Epithelial cell of esophagus (primary cell): Measurements from ENCODE around the gene SCG5.

Experiments used
- DNase-seq: peaks from one replicate; pipeline ENCODE4 v3.0.0; 2010; ENCODE audit warnings: low read depth
- H3K4me3 ChIP-seq: 2 replicates; pipeline ENCODE4 v1.5.1; 2011; ENCODE audit warnings: mild to moderate bottlenecking, low read length, control low read depth
- CTCF ChIP-seq: IDR thresholded peaks from 2 replicates; pipeline ENCODE4 v1.5.1; 2011; ENCODE audit warnings: low read depth, mild to moderate bottlenecking, low read length, control low read depth, inconsistent platforms; ENCODE audit not compliant: insufficient read depth; ENCODE audit errors: missing control alignments

The SCG5 gene

GRCh38 chr15:32682569-32682968 is 41.1 kb downstream of the SCG5 start:
- peak; percentile 93 for DNase-seq
- no peak overlapping the region for H3K4me3 ChIP-seq
- no peak for TF ChIP-seq CTCF

- TF ChIP-seq CTCF, result no peak
- no peak overlapping the region for H3K4me3 ChIP-seq
- no peak for DNase-seq
These were observed 41.6 kb downstream of the SCG5 start for GRCh38 chr15:32682977-32683630.

- TF ChIP-seq CTCF, result no peak
- DNase-seq, result peak; percentile 92
- H3K4me3 ChIP-seq, result no peak overlapping the region
These were observed 42.5 kb downstream of the SCG5 start for GRCh38 chr15:32683906-32684584.

GRCh38 chr15:32685576-32685975 is 44.1 kb downstream of the SCG5 start:
- no peak overlapping the region for H3K4me3 ChIP-seq
- peak; percentile 35 for DNase-seq
- TF ChIP-seq CTCF, result no peak

GRCh38 chr15:32687556-32687955 is 46.0 kb downstream of the SCG5 start:
- TF ChIP-seq CTCF, result no peak
- H3K4me3 ChIP-seq, result no peak overlapping the region
- DNase-seq, result peak; percentile 97

- H3K4me3 ChIP-seq, result no peak overlapping the region
- DNase-seq, result peak; percentile 86
- no peak for TF ChIP-seq CTCF
These were observed 46.7 kb downstream of the SCG5 start for GRCh38 chr15:32688151-32688639.
